Left renal pelvis (tissue), 4 donors: Measurements from ENCODE around the gene EPB41L3. TPM values are rescaled to one million over a fixed set of nuclear protein-coding genes. Genes with fewer than 3 reads are reported as not detected.

Source experiments
- DNase-seq, 4 donors: peaks; one replicate each; pipeline ENCODE4 v3.0.0-alpha.2; 2013; ENCODE audit warnings: low read depth in 4 of 4, low spot score in 3 of 4
- polyA plus RNA-seq, 4 donors: library from polyadenylated mRNA; unstranded; fragments of 120-200 nt; gene quantifications; one replicate each; pipeline ENCODE4 v1.2.1, GENCODE V29; 2013; ENCODE audit not compliant: insufficient read length in 4 of 4

The EPB41L3 gene
- polyA plus RNA-seq, 4 donors = 42.0 to 59.6 (median 58.0) TPM

- no peak for DNase-seq
Observed at GRCh38 chr18:5419601-5420000, 124.2 kb downstream of the EPB41L3 start.

- no peak for DNase-seq
Observed at GRCh38 chr18:5419030-5419429, 124.8 kb downstream of the EPB41L3 start.

- peak in 1 of 4 donors; percentile 24 for DNase-seq
Observed at GRCh38 chr18:5417342-5417741, 126.5 kb downstream of the EPB41L3 start.

- no peak for DNase-seq
Observed at GRCh38 chr18:5416112-5416511, 127.7 kb downstream of the EPB41L3 start.

- no peak for DNase-seq
Observed at GRCh38 chr18:5415665-5416064, 128.1 kb downstream of the EPB41L3 start.

GRCh38 chr18:5415031-5415430, 128.8 kb downstream of the EPB41L3 start:
- DNase-seq = no peak

GRCh38 chr18:5414546-5414945, 129.3 kb downstream of the EPB41L3 start:
- DNase-seq = no peak

GRCh38 chr18:5413447-5413846, 130.3 kb downstream of the EPB41L3 start:
- no peak for DNase-seq

GRCh38 chr18:5410582-5410981, 133.2 kb downstream of the EPB41L3 start:
- DNase-seq = no peak

- no peak for DNase-seq
Observed at GRCh38 chr18:5398269-5398668, 145.5 kb downstream of the EPB41L3 start.

- DNase-seq = no peak
Observed at GRCh38 chr18:5397102-5397501, 146.7 kb downstream of the EPB41L3 start.

GRCh38 chr18:5395860-5396448, 147.8 kb downstream of the EPB41L3 start:
- DNase-seq = no peak

GRCh38 chr18:5393779-5394178, 150.0 kb downstream of the EPB41L3 start:
- no peak for DNase-seq

GRCh38 chr18:5391409-5391808, 152.4 kb downstream of the EPB41L3 start:
- DNase-seq = no peak

GRCh38 chr18:5389356-5389755, 154.4 kb downstream of the EPB41L3 start:
- DNase-seq = no peak

GRCh38 chr18:5388896-5389295, 154.9 kb downstream of the EPB41L3 start:
- no peak for DNase-seq

GRCh38 chr18:5380586-5380985, 163.2 kb downstream of the EPB41L3 start:
- DNase-seq = no peak

GRCh38 chr18:5376986-5377385, 166.8 kb downstream of the EPB41L3 start:
- no peak for DNase-seq

- no peak for DNase-seq
Observed at GRCh38 chr18:5370332-5370731, 173.5 kb downstream of the EPB41L3 start.

GRCh38 chr18:5369513-5369912, 174.3 kb downstream of the EPB41L3 start:
- no peak for DNase-seq

GRCh38 chr18:5365443-5365842, 178.4 kb downstream of the EPB41L3 start:
- no peak for DNase-seq

GRCh38 chr18:5350636-5351035, 193.2 kb downstream of the EPB41L3 start:
- DNase-seq = no peak
